Gastroesophageal sphincter (tissue), 3 donors: ENCODE measurements around the gene TSPAN9.

Source experiments
- POLR2AphosphoS5 ChIP-seq: sonication (generic); formaldehyde crosslinking; IDR thresholded peaks from one replicate; pipeline ENCODE4 v1.6.1; 2017; ENCODE audit warnings: antibody characterized with exemption
- TF ChIP-seq, protein P1 (sequence below), 4 experiments: fragments of 200-600 bp in 2 of 4; fragments of 450-650 bp in 2 of 4; sonication (generic) in 1 of 4; IDR thresholded peaks; one replicate each; pipeline ENCODE4 v1.5.1; 2017 to 2019; ENCODE audit warnings: antibody characterized with exemption in 4 of 4, mild to moderate bottlenecking in 2 of 4, moderate library complexity in 2 of 4

DNA sequence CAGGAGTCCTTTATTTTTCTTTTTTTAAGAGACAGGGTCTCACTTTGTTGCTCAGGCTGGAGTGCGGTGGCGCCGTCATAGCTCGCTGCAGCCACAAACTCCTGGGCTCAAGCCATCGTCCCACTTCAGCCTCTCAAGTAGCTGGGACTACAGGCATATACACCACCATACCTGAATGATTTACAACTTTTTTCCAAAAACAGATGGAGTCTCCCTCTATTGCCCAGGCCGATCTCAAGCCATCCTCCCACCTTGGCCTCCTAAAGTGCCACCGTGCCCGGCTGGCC is 205.1 kb downstream of the TSPAN9 start:
- TF ChIP-seq, protein P1, sequence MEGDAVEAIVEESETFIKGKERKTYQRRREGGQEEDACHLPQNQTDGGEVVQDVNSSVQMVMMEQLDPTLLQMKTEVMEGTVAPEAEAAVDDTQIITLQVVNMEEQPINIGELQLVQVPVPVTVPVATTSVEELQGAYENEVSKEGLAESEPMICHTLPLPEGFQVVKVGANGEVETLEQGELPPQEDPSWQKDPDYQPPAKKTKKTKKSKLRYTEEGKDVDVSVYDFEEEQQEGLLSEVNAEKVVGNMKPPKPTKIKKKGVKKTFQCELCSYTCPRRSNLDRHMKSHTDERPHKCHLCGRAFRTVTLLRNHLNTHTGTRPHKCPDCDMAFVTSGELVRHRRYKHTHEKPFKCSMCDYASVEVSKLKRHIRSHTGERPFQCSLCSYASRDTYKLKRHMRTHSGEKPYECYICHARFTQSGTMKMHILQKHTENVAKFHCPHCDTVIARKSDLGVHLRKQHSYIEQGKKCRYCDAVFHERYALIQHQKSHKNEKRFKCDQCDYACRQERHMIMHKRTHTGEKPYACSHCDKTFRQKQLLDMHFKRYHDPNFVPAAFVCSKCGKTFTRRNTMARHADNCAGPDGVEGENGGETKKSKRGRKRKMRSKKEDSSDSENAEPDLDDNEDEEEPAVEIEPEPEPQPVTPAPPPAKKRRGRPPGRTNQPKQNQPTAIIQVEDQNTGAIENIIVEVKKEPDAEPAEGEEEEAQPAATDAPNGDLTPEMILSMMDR (IDR thresholded peaks at IDR 0.05): no peak
- TF ChIP-seq POLR2AphosphoS5: no peak
